Pancreas (tissue), 10 donors: Measurements from ENCODE around the gene POU2AF1. TPM values are rescaled to one million over a fixed set of nuclear protein-coding genes. Genes with fewer than 3 reads are reported as not detected.

Source experiments
- ATAC-seq, 4 donors: fragments of 200-7000 bp; cut with Tn5 transposase; one replicate each; pipeline versions ENCODE4 v1.8.0 to v1.9.1; 2020; ENCODE audit warnings: mild to moderate bottlenecking in 4 of 4, moderate library complexity in 4 of 4
- DNase-seq, 6 donors: peaks; one replicate each; pipeline ENCODE4 v3.0.0-alpha.2; 2020
- FAIRE-seq: peaks from 2 replicates; lab custom pipeline; 2012; peaks lifted over from hg19 to GRCh38; lab: Jason Lieb, UNC
- H3K27ac ChIP-seq, 4 donors: fragments of 200-600 bp; sonication (generic); 1 replicate in 3 of 4; 2 replicates in 1 of 4; pipeline versions ENCODE4 v1.5.0 to v1.8.0; 2020
- H3K27me3 ChIP-seq, 4 donors: fragments of 200-600 bp; one replicate each; pipeline ENCODE4 v1.8.0; 2021
- H3K36me3 ChIP-seq, 3 donors: fragments of 200-600 bp; sonication (generic) in 1 of 3; one replicate each; pipeline versions ENCODE4 v1.5.0 to v1.8.0; 2020 to 2021
- H3K4me1 ChIP-seq, 3 donors: fragments of 200-600 bp; one replicate each; pipeline ENCODE4 v1.8.0; 2021
- H3K4me3 ChIP-seq, 4 donors: fragments of 200-600 bp; sonication (generic) in 2 of 4; one replicate each; pipeline versions ENCODE4 v1.5.0 to v1.8.0; 2020 to 2021
- H3K9me3 ChIP-seq, 4 donors: fragments of 200-600 bp; one replicate each; pipeline ENCODE4 v1.8.0; 2021
- CTCF ChIP-seq, 4 donors: fragments of 200-600 bp; sonication (generic) in 3 of 4; IDR thresholded peaks; one replicate each; pipeline versions ENCODE4 v1.5.0 to v1.8.0; 2021; ENCODE audit warnings: antibody characterized with exemption in 4 of 4
- WGBS, 2 donors: extraction: QIAGEN DNeasy Blood & Tissue Kit; methylation state at CpG; one replicate each; pipeline ENCODE4 v1.1.7; 2013; 5-methylcytosine and 5-hydroxymethylcytosine counted together
- intact Hi-C, 3 donors: fragments of 100-400 bp; cut with DNase I; formaldehyde crosslinking; loops; one replicate each; pipeline versions ENCODE4 v1.11.1 to v1.14.2; 2022
- polyA plus RNA-seq, 2 donors: library from polyadenylated mRNA; stranded (reverse); fragments of 200-250 nt; gene quantifications; one replicate each; pipeline ENCODE4 v1.2.3, GENCODE V29; 2013
- total RNA-seq, 6 donors: library from RNA; stranded (reverse); fragmentation: NEBNext Ultra II Directional in 4 of 6; extraction: Animal tissue kit (Norgen Biotek cat#: 25700) in 4 of 6; gene quantifications; one replicate each; pipeline versions ENCODE4 v1.2.1 to v1.2.4, GENCODE V29; 2021 to 2023
- donor health status: healthy with polysubstance abuse.
- donor health status: DM: no; HTN: no; CAD: no; lungs with moderate emphysema.
- donor health status: DM: no; HTN: no; CAD: no.
- donor health status: control.
- donor health status: control.
- donor health status: Bipolar disorder and iron deficiency.
- donor health status: DM: yes; HTN: yes; CAD: no.
- donor health status: DM: no; HTN: no; CAD: no.
- donor health status: DM: no; HTN: no; CAD: no.
- donor health status: DM: yes; HTN: yes; CAD: no.

POU2AF1 gene
- total and polyA plus RNA-seq, 8 donors = 0.08 to 2.2 (median 0.41) TPM

- no peaks in the 10 kb centered on the region for H3K9me3 ChIP-seq
- H3K27me3 ChIP-seq = no peaks in the 10 kb centered on the region
- no peak for FAIRE-seq
- peak in 2 of 6 donors; percentile 49 to 61 for DNase-seq
- H3K27ac ChIP-seq = peak overlapping the region; percentile 64 to 90 (median 80)
- ATAC-seq = peak in 1 of 4 donors; percentile 20
- H3K36me3 ChIP-seq = no peaks in the 10 kb centered on the region
- no peak for TF ChIP-seq CTCF (IDR thresholded peaks at IDR 0.05)
- intact Hi-C loops = loop anchor here in 1 of 3 donors (10.0 kb wide), 1 partner anchor 63 kb away; no protein-coding TSS in a partner anchor
- peaks cover 44 to 69% (median 67%) of the 10 kb centered on the region in 3 donors for H3K4me1 ChIP-seq
- 68 to 71% methylated on average over 6 of the region's 6 CpGs for WGBS, 2 donors
- H3K4me3 ChIP-seq = no peak overlapping the region
These were observed 17.2 kb downstream of the POU2AF1 start for GRCh38 chr11:111361874-111362273.

GRCh38 chr11:111361052-111361801 lies 17.8 kb downstream of the POU2AF1 start:
- intact Hi-C loops = loop anchor here in 1 of 3 donors (10.0 kb wide), 1 partner anchor 64 kb away; no protein-coding TSS in a partner anchor
- peak overlapping the region in 3 of 4 donors; percentile 64 to 90 (median 80) for H3K27ac ChIP-seq
- FAIRE-seq (no peak), DNase-seq (peak in 1 of 6 donors; percentile 18), ATAC-seq (no peak)
- WGBS, 2 donors = 77 to 89% methylated on average over 7 of the region's 7 CpGs
- H3K4me1 ChIP-seq = peaks cover 37 to 63% (median 63%) of the 10 kb centered on the region in 3 donors
- no peaks in the 10 kb centered on the region for H3K36me3 ChIP-seq
- H3K4me3 ChIP-seq = no peak overlapping the region
- no peak for TF ChIP-seq CTCF (IDR thresholded peaks at IDR 0.05)
- no peaks in the 10 kb centered on the region for H3K27me3 ChIP-seq
- no peaks in the 10 kb centered on the region for H3K9me3 ChIP-seq

- Histone ChIP-seq H3K36me3 (no peaks in the 10 kb centered on the region), H3K27me3 (no peaks in the 10 kb centered on the region), H3K27ac (peak overlapping the region; percentile 64 to 90 (median 72)), H3K9me3 (no peaks in the 10 kb centered on the region), H3K4me1 (peaks cover 34 to 63% (median 60%) of the 10 kb centered on the region in 3 donors), H3K4me3 (no peak overlapping the region)
- 23 to 30% methylated on average over 6 of the region's 6 CpGs for WGBS, 2 donors
- DNase-seq (peak; percentile 73 to 94 (median 90)), ATAC-seq (peak; percentile 84 to 91 (median 88)), FAIRE-seq (no peak)
- no peak for TF ChIP-seq CTCF (IDR thresholded peaks at IDR 0.05)
- intact Hi-C loops = loop anchor here in 1 of 3 donors (10.0 kb wide), 1 partner anchor 64 kb away; no protein-coding TSS in a partner anchor
These were observed 18.7 kb downstream of the POU2AF1 start for GRCh38 chr11:111360150-111361043.

GRCh38 chr11:111359223-111360149 lies 19.6 kb downstream of the POU2AF1 start:
- DNase-seq = no peak
- peaks cover 30 to 54% (median 54%) of the 10 kb centered on the region in 3 donors for H3K4me1 ChIP-seq
- no peaks in the 10 kb centered on the region for H3K9me3 ChIP-seq
- 51 to 58% methylated on average over 7 of the region's 7 CpGs for WGBS, 2 donors
- intact Hi-C loops = loop anchor here in 1 of 3 donors (10.0 kb wide), 2 partner anchors 55 to 65 kb away; no protein-coding TSS in a partner anchor
- no peak for FAIRE-seq
- TF ChIP-seq CTCF (IDR thresholded peaks at IDR 0.05) = no peak
- H3K4me3 ChIP-seq = no peak overlapping the region
- ATAC-seq = peak in 2 of 4 donors; percentile 8 to 9
- H3K27ac ChIP-seq = peak overlapping the region; percentile 64 to 90 (median 72)
- H3K36me3 ChIP-seq = no peaks in the 10 kb centered on the region
- H3K27me3 ChIP-seq = no peaks in the 10 kb centered on the region
